Measurements from ENCODE around the gene MAGEB3. TPM values are rescaled to one million over a fixed set of nuclear protein-coding genes. Genes with fewer than 3 reads are reported as not detected.

MAGEB3 gene
- total RNA-seq, 1 experiment from 2014 or later = not detected

GRCh38 chrX:30228526-30228925 is 1.9 kb upstream of the MAGEB3 start:
- Histone ChIP-seq H3K79me2 (ENCODE audit: insufficient read depth, low read length) (no peaks in the 10 kb centered on the region), H3K4me2 (ENCODE audit: low read length) (no peak overlapping the region), H3K27ac (ENCODE audit: low read depth, low read length) (no peak overlapping the region), H2AFZ (ENCODE audit: low read depth, low read length, poor library complexity, severe bottlenecking) (no peak overlapping the region), H3K27me3 (ENCODE audit: insufficient read depth, low read length) (no peaks in the 10 kb centered on the region), H3K36me3 (ENCODE audit: control insufficient read depth in 1 of 2, insufficient read depth in 2 of 2, low read length in 2 of 2) (no peaks in the 10 kb centered on the region), H3K4me1 (ENCODE audit: control insufficient read depth in 1 of 2, insufficient read depth in 2 of 2, low read length in 2 of 2) (no peaks in the 10 kb centered on the region), H3K9me2 (ENCODE audit: insufficient read depth) (no peaks in the 10 kb centered on the region), H4K20me1 (ENCODE audit: insufficient read depth) (no peaks in the 10 kb centered on the region), H3K4me3 (replicated peaks in 1 of 2; ENCODE audit: low read depth in 1 of 2, low read length in 2 of 2) (no peak overlapping the region), H3K9me3 (ENCODE audit: control insufficient read depth in 1 of 2, insufficient read depth in 1 of 2, low read depth in 1 of 2, low read length in 2 of 2) (no peaks in the 10 kb centered on the region), H3K9ac (ENCODE audit: low read length) (no peak overlapping the region)
- TF ChIP-seq EGR1 (IDR thresholded peaks at IDR 0.05; ENCODE audit: low read depth) (no peak), POLR2AphosphoS5 (IDR thresholded peaks at IDR 0.05; ENCODE audit: low read depth, low read length) (no peak), ZFX (IDR thresholded peaks at IDR 0.05) (no peak), SIN3A (IDR thresholded peaks at IDR 0.05; ENCODE audit: low read depth) (no peak), YY1 (IDR thresholded peaks at IDR 0.05; ENCODE audit: extremely low read depth, insufficient replicate concordance, low read depth, low read length) (no peak), EZH2phosphoT487 (IDR thresholded peaks at IDR 0.05; ENCODE audit: borderline replicate concordance) (no peak), FOSL1 (IDR thresholded peaks at IDR 0.05; ENCODE audit: low read depth) (no peak), POLR2A (IDR thresholded peaks at IDR 0.05; ENCODE audit: borderline replicate concordance, extremely low read depth, insufficient read depth, insufficient read length) (no peak)
- TF ChIP-seq, protein P1, sequence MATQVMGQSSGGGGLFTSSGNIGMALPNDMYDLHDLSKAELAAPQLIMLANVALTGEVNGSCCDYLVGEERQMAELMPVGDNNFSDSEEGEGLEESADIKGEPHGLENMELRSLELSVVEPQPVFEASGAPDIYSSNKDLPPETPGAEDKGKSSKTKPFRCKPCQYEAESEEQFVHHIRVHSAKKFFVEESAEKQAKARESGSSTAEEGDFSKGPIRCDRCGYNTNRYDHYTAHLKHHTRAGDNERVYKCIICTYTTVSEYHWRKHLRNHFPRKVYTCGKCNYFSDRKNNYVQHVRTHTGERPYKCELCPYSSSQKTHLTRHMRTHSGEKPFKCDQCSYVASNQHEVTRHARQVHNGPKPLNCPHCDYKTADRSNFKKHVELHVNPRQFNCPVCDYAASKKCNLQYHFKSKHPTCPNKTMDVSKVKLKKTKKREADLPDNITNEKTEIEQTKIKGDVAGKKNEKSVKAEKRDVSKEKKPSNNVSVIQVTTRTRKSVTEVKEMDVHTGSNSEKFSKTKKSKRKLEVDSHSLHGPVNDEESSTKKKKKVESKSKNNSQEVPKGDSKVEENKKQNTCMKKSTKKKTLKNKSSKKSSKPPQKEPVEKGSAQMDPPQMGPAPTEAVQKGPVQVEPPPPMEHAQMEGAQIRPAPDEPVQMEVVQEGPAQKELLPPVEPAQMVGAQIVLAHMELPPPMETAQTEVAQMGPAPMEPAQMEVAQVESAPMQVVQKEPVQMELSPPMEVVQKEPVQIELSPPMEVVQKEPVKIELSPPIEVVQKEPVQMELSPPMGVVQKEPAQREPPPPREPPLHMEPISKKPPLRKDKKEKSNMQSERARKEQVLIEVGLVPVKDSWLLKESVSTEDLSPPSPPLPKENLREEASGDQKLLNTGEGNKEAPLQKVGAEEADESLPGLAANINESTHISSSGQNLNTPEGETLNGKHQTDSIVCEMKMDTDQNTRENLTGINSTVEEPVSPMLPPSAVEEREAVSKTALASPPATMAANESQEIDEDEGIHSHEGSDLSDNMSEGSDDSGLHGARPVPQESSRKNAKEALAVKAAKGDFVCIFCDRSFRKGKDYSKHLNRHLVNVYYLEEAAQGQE (IDR thresholded peaks at IDR 0.05; ENCODE audit: low read depth) = no peak
- ATAC-seq = no peak
- RAD21 ChIA-PET (ENCODE audit: low non-redundant PET in 1 of 2, low total read pairs in 2 of 2, uncharacterized antibody in 2 of 2, unreplicated experiment in 2 of 2) = no interaction called here
- intact Hi-C loops (cut with micrococcal nuclease) = no loop called here
- BruUV-seq (replicated peaks) = no TSS peak
- CTCF ChIA-PET = no interaction called here
- DNase-seq (ENCODE audit: low read depth, low spot score) = no peak
- POLR2A ChIA-PET = no interaction called here
